GM18502 (cell line): ENCODE data around the gene NEURL4.
"Not testable (repeated sequence)": the region's sequence is repeated elsewhere in the genome, so short reads cannot be mapped to it uniquely, and the experiment has no call there.

Experiments
- ATAC-seq: cut with Tn5 transposase; IDR thresholded peaks from one replicate; pipeline ENCODE4 v1.9.1; 2021; ENCODE audit warnings: mild to moderate bottlenecking; ENCODE audit not compliant: unreplicated experiment, poor library complexity

NEURL4 gene

GRCh38 chr17:7348478-7349242 lies 19.5 kb upstream of the NEURL4 start:
- no peak for ATAC-seq

GRCh38 chr17:7347630-7348477 lies 18.7 kb upstream of the NEURL4 start:
- no peak for ATAC-seq

- ATAC-seq = no peak
These were observed 17.9 kb upstream of the NEURL4 start for GRCh38 chr17:7346761-7347614.

- no peak for ATAC-seq
These were observed 14.1 kb upstream of the NEURL4 start for GRCh38 chr17:7343250-7343649.

GRCh38 chr17:7341842-7342241 lies 12.7 kb upstream of the NEURL4 start:
- ATAC-seq = no peak

- no peak for ATAC-seq
These were observed 11.0 kb upstream of the NEURL4 start for GRCh38 chr17:7340179-7340578.

GRCh38 chr17:7337600-7337999 lies 8.5 kb upstream of the NEURL4 start:
- ATAC-seq = not testable (repeated sequence)

- peak; percentile 67 for ATAC-seq
These were observed 7.4 kb upstream of the NEURL4 start, which contains the start of gene ACAP1 for GRCh38 chr17:7336240-7337175. Gene ACAP1, plus strand, starts transcription at chr17:7336529. Its CDS starts 206 bp downstream, at chr17:7336735.

- not testable (repeated sequence) for ATAC-seq
These were observed 6.6 kb upstream of the NEURL4 start for GRCh38 chr17:7335765-7336164.

- ATAC-seq = no peak
These were observed 5.9 kb upstream of the NEURL4 start for GRCh38 chr17:7334938-7335538.

- not testable (repeated sequence) for ATAC-seq
These were observed 3.5 kb upstream of the NEURL4 start for GRCh38 chr17:7332600-7333069.

- no peak for ATAC-seq
These were observed 3.0 kb upstream of the NEURL4 start for GRCh38 chr17:7332111-7332510.

GRCh38 chr17:7330638-7331015 lies 1.5 kb upstream of the NEURL4 start:
- ATAC-seq = no peak

- ATAC-seq = peak; percentile 53
These were observed 982 bp upstream of the NEURL4 start for GRCh38 chr17:7329997-7330637.

- peak; percentile 61 for ATAC-seq
These were observed 350 bp upstream of the NEURL4 start for GRCh38 chr17:7329374-7329996.

- no peak for ATAC-seq
These were observed 1.1 kb downstream of the NEURL4 start for GRCh38 chr17:7328009-7328408.

- ATAC-seq = no peak
These were observed 1.6 kb downstream of the NEURL4 start for GRCh38 chr17:7327501-7327900.

GRCh38 chr17:7327056-7327455 lies 2.1 kb downstream of the NEURL4 start:
- no peak for ATAC-seq
